PC-3 (cell line): Measurements from ENCODE around the gene TAL1.

Experiments used
- CTCF ChIP-seq: fragments of 300-600 bp; sonication (generic); conservative IDR thresholded peaks from 2 replicates; pipeline ENCODE4 v1.5.1; 2017; ENCODE audit warnings: antibody characterized with exemption, low read depth, mild to moderate bottlenecking, low read length
- EZH2 ChIP-seq: fragments of 300-600 bp; sonication (generic); IDR thresholded peaks from one replicate; pipeline ENCODE4 v1.6.1; 2017; ENCODE audit warnings: antibody characterized with exemption, mild to moderate bottlenecking, low read length; ENCODE audit not compliant: unreplicated experiment

- TF ChIP-seq EZH2 (no peak), CTCF (peak; percentile 82)
Measured at GRCh38 chr1:47262787-47263413, 30.9 kb upstream of the TAL1 start.
